Activated T-helper 9 cell treated with anti-CD3 and anti-CD28 coated beads, Interleukin-2, amount 50 U/mL, for 16 hours (primary cell): ENCODE results near the gene PEX16.

Experiments
- DNase-seq: peaks from one replicate; pipeline ENCODE4 v3.0.0-alpha.2; 2020; ENCODE audit warnings: low read depth

Gene PEX16

GRCh38 chr11:45876401-45876800 lies 41.3 kb downstream of the PEX16 start:
- DNase-seq = no peak

- DNase-seq = no peak
These were observed 44.9 kb downstream of the PEX16 start for GRCh38 chr11:45872651-45873356.

- no peak for DNase-seq
These were observed 46.0 kb downstream of the PEX16 start for GRCh38 chr11:45871638-45872037.

DNA sequence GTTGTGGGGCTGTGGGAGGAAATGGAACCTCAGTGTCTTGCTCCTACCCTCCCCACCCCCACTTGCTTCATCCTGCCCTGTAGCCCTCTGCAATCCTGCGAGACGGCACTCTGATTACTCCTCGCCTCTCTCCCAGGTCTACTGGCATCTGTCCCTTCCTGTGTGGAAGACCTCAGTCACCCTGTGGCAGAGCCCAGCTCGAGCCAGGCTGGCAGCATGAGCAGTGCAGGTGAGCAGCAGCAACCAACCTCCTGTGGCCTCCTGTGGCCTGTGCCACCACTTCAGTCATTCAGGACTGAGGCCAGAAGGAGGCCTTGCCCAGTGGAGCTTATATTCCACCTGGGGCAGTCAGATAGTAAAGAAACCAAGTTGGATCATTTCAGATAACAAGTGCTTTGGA lies 47.0 kb downstream of the PEX16 start:
- no peak for DNase-seq

DNA sequence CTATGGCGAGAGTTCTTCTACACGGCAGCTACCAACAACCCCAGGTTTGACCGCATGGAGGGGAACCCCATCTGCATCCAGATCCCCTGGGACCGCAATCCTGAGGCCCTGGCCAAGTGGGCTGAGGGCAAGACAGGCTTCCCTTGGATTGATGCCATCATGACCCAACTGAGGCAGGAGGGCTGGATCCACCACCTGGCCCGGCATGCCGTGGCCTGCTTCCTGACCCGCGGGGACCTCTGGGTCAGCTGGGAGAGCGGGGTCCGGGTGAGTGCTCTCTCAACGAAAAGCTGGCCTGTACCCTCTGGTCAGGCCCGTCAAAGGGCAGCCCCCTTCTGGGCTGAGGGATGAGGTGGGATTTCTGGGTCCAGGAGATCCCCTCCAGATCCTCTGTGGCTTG lies 48.1 kb downstream of the PEX16 start:
- DNase-seq = no peak

GRCh38 chr11:45864041-45864440 lies 53.6 kb downstream of the PEX16 start:
- DNase-seq = no peak

DNA sequence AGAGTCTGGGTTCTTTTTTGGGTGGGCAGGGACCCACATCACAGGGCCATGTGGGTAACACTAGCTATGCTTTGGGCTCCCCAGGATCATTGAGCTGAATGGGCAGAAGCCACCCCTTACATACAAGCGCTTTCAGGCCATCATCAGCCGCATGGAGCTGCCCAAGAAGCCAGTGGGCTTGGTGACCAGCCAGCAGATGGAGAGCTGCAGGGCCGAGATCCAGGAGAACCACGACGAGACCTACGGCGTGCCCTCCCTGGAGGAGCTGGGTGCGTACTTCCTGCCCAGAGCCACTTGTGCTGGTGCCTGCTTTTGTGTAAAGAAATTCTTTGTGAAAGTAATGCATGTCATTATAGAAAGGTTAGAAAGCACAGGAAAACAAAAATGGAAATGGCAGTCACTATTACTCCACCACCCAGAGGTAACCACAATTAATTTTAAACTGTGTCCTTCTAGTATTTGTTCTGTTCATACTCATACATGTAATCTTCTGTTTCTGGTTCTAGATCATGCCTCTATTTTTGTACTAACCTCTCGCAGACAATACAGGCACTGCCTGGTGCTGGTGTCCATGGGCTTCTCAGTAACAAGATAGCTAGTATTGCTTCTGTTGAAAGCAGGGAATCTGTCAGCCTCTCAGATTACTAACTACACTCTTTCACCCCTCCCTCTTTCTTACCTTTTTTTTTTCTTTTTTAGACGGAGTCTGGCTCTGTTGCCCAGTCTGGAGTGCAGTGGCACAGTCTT lies 56.7 kb downstream of the PEX16 start:
- no peak for DNase-seq

DNA sequence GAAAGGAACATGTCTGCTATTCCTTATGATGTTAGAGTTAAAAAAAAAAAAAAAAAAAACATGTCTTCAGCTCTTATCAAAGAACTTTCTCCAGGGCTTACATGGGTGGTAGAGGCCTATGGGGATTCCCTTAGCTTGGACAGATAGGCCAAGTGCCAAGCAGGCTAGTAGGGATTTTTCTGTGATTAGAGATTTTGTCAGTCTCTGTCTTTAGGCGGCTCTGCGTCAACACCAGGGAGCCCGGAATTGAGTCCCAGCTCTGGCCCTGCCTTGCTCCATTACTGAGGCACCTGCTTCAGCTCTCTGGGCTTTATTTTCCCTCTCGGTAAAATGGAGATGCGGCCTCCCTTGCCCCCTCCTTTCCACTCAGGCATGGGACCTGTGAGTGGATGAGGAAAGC lies 57.3 kb downstream of the PEX16 start:
- DNase-seq = no peak
